Measurements from ENCODE around the gene DENND4A. TPM values are rescaled to one million over a fixed set of nuclear protein-coding genes. Genes with fewer than 3 reads are reported as not detected.
"Not testable (repeated sequence)": the region's sequence is repeated elsewhere in the genome, so short reads cannot be mapped to it uniquely, and the experiment has no call there.

Gene DENND4A
- total RNA-seq, 4 donors from 2014 or later: 16.6 to 70.1 (median 24.5) TPM

GRCh38 chr15:65619626-65620290, 172.3 kb downstream of the DENND4A start:
- Histone ChIP-seq H3K27ac (no peak overlapping the region), H3K36me3 (peaks cover 0 to 4% (median 0%) of the 10 kb centered on the region in 3 donors), H3K9me3 (no peaks in the 10 kb centered on the region), H3K27me3 (no peaks in the 10 kb centered on the region), H3K4me3 (no peak overlapping the region), H3K4me1 (no peaks in the 10 kb centered on the region)
- DNase-seq: no peak
- TF ChIP-seq CTCF (IDR thresholded peaks at IDR 0.05) (no peak), POLR2A (IDR thresholded peaks at IDR 0.05) (no peak)

GRCh38 chr15:65618560-65619109, 173.5 kb downstream of the DENND4A start:
- Histone ChIP-seq H3K9me3 (no peaks in the 10 kb centered on the region), H3K27ac (no peak overlapping the region), H3K36me3 (no peaks in the 10 kb centered on the region), H3K4me3 (no peak overlapping the region), H3K27me3 (no peaks in the 10 kb centered on the region), H3K4me1 (no peaks in the 10 kb centered on the region)
- TF ChIP-seq CTCF (IDR thresholded peaks at IDR 0.05): no peak
- TF ChIP-seq POLR2A (IDR thresholded peaks at IDR 0.05): no peak
- no peak for DNase-seq

- H3K4me3 ChIP-seq, H3K27ac ChIP-seq, H3K36me3 ChIP-seq, H3K9me3 ChIP-seq, H3K27me3 ChIP-seq, DNase-seq: not testable (repeated sequence)
- peaks cover 0 to 14% (median 10%) of the 10 kb centered on the region in 4 donors for H3K4me1 ChIP-seq
Measured at GRCh38 chr15:65615887-65616286, 176.2 kb downstream of the DENND4A start.

GRCh38 chr15:65612949-65613744, 178.9 kb downstream of the DENND4A start:
- Histone ChIP-seq H3K9me3 (no peaks in the 10 kb centered on the region), H3K36me3 (no peaks in the 10 kb centered on the region), H3K27ac (no peak overlapping the region), H3K4me1 (peaks cover 0 to 20% (median 14%) of the 10 kb centered on the region in 4 donors), H3K27me3 (no peaks in the 10 kb centered on the region), H3K4me3 (no peak overlapping the region)
- no peak for TF ChIP-seq CTCF (IDR thresholded peaks at IDR 0.05)
- TF ChIP-seq POLR2A (IDR thresholded peaks at IDR 0.05): no peak
- DNase-seq: no peak

GRCh38 chr15:65612616-65612946, 179.5 kb downstream of the DENND4A start:
- no peak for TF ChIP-seq CTCF (IDR thresholded peaks at IDR 0.05)
- TF ChIP-seq POLR2A (IDR thresholded peaks at IDR 0.05): no peak
- no peaks in the 10 kb centered on the region for H3K9me3 ChIP-seq
- H3K27me3 ChIP-seq: no peaks in the 10 kb centered on the region
- H3K4me1 ChIP-seq: peaks cover 0 to 20% (median 14%) of the 10 kb centered on the region in 4 donors
- DNase-seq: no peak
- no peak overlapping the region for H3K27ac ChIP-seq
- no peaks in the 10 kb centered on the region for H3K36me3 ChIP-seq
- no peak overlapping the region for H3K4me3 ChIP-seq
